ENCODE results near the gene GRIN3A.

DNA sequence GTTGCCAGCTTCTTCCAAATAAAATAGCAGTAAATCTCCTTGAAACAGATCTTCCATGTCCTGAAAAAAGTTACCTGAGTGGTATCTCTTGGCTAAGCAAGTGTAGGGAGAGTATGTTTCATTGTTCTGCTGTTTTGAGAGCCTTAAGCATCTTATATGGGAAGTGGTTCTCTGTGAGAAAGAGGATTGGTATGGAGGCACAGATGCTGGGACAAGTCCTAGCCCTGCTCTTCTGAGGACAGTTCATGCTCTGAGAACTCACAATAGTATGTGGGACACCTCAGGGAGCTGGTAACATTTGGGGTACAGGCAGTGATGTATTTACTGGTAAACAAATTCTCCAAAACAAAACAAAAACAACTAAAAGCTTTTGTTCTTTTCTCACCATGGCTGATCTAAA lies 145.7 kb downstream of the GRIN3A start:
- TF ChIP-seq, protein P1, sequence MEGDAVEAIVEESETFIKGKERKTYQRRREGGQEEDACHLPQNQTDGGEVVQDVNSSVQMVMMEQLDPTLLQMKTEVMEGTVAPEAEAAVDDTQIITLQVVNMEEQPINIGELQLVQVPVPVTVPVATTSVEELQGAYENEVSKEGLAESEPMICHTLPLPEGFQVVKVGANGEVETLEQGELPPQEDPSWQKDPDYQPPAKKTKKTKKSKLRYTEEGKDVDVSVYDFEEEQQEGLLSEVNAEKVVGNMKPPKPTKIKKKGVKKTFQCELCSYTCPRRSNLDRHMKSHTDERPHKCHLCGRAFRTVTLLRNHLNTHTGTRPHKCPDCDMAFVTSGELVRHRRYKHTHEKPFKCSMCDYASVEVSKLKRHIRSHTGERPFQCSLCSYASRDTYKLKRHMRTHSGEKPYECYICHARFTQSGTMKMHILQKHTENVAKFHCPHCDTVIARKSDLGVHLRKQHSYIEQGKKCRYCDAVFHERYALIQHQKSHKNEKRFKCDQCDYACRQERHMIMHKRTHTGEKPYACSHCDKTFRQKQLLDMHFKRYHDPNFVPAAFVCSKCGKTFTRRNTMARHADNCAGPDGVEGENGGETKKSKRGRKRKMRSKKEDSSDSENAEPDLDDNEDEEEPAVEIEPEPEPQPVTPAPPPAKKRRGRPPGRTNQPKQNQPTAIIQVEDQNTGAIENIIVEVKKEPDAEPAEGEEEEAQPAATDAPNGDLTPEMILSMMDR (IDR thresholded peaks at IDR 0.05): no peak
- TF ChIP-seq EP300 (IDR thresholded peaks at IDR 0.05) (no peak), POLR2A (IDR thresholded peaks at IDR 0.05) (no peak), POLR2AphosphoS5 (IDR thresholded peaks at IDR 0.05) (no peak)
